ENCODE data around the gene ABAT. TPM values are rescaled to one million over a fixed set of nuclear protein-coding genes. Genes with fewer than 3 reads are reported as not detected.

Gene ABAT
- total RNA-seq, 2 donors from 2014 or later: 27.0 to 40.2 TPM

GRCh38 chr16:8775359-8775758, 100.9 kb downstream of the ABAT start:
- Histone ChIP-seq H3K36me3 (replicated peaks in 1 of 2; ENCODE audit: insufficient read depth in 1 of 2, low read depth in 2 of 2) (peaks cover 8 to 15% of the 10 kb centered on the region in 2 donors), H3K9me3 (no peaks in the 10 kb centered on the region), H3K4me1 (peaks cover 9% of the 10 kb centered on the region), H3K27me3 (no peaks in the 10 kb centered on the region), H3K4me3 (no peak overlapping the region), H3K27ac (no peak overlapping the region)
- TF ChIP-seq POLR2A (IDR thresholded peaks at IDR 0.05): no peak
- no peak for TF ChIP-seq CTCF (IDR thresholded peaks at IDR 0.05)
- WGBS, 2 donors: 88 to 90% methylated on average over 1 of the region's 1 CpG
- intact Hi-C loops (cut with DNase I): no loop called here
- DNase-seq: no peak
- ATAC-seq: no peak

- H3K27ac ChIP-seq: no peak overlapping the region
- peaks cover 9% of the 10 kb centered on the region for H3K4me1 ChIP-seq
- no peak for DNase-seq
- TF ChIP-seq POLR2A (IDR thresholded peaks at IDR 0.05): no peak
- no peak for TF ChIP-seq CTCF (IDR thresholded peaks at IDR 0.05)
- no peak overlapping the region for H3K4me3 ChIP-seq
- no peak for ATAC-seq
- WGBS, 2 donors: 79 to 93% methylated on average over 3 to 11 of the region's 12 CpGs
- no peaks in the 10 kb centered on the region for H3K9me3 ChIP-seq
- H3K27me3 ChIP-seq: no peaks in the 10 kb centered on the region
- intact Hi-C loops (cut with DNase I): no loop called here
- H3K36me3 ChIP-seq (replicated peaks in 1 of 2; ENCODE audit: insufficient read depth in 1 of 2, low read depth in 2 of 2): peaks cover 8 to 15% of the 10 kb centered on the region in 2 donors
These were observed 101.7 kb downstream of the ABAT start for GRCh38 chr16:8776129-8776584.

- Histone ChIP-seq H3K36me3 (replicated peaks in 1 of 2; ENCODE audit: insufficient read depth in 1 of 2, low read depth in 2 of 2) (peaks cover 8 to 10% of the 10 kb centered on the region in 2 donors), H3K4me3 (no peak overlapping the region), H3K9me3 (no peaks in the 10 kb centered on the region), H3K27me3 (no peaks in the 10 kb centered on the region), H3K27ac (no peak overlapping the region), H3K4me1 (peaks cover 9% of the 10 kb centered on the region)
- ATAC-seq: no peak
- intact Hi-C loops (cut with DNase I): no loop called here
- WGBS, 2 donors: 94 to 95% methylated on average over 6 to 7 of the region's 7 CpGs
- no peak for TF ChIP-seq POLR2A (IDR thresholded peaks at IDR 0.05)
- TF ChIP-seq CTCF (IDR thresholded peaks at IDR 0.05): no peak
- DNase-seq: no peak
These were observed 102.8 kb downstream of the ABAT start for GRCh38 chr16:8777217-8777616.

- ATAC-seq: no peak
- WGBS, 2 donors: 90 to 95% methylated on average over 7 to 8 of the region's 8 CpGs
- no peaks in the 10 kb centered on the region for H3K27me3 ChIP-seq
These were observed 107.4 kb downstream of the ABAT start for GRCh38 chr16:8781797-8782196.

More at GRCh38 chr16:8781797-8782196, 107.4 kb downstream of the ABAT start:
- Histone ChIP-seq H3K36me3 (replicated peaks in 1 of 2; ENCODE audit: insufficient read depth in 1 of 2, low read depth in 2 of 2) (peaks cover 4 to 8% of the 10 kb centered on the region in 2 donors), H3K9me3 (no peaks in the 10 kb centered on the region), H3K27ac (no peak overlapping the region), H3K4me3 (no peak overlapping the region), H3K4me1 (no peaks in the 10 kb centered on the region)
- DNase-seq: no peak
- intact Hi-C loops (cut with DNase I): loop anchor here (10.0 kb wide), 1 partner anchor 127 kb away; no protein-coding TSS in a partner anchor
- no peak for TF ChIP-seq CTCF (IDR thresholded peaks at IDR 0.05)
- TF ChIP-seq POLR2A (IDR thresholded peaks at IDR 0.05): no peak
